GM12864 (cell line): ENCODE data around the gene MGLL.

Experiments
- DNase-seq: peaks from one replicate; pipeline ENCODE4 v3.0.0-alpha.2; 2011; ENCODE audit warnings: low read depth
- H3K4me3 ChIP-seq: 2 replicates; pipeline ENCODE4 v1.5.1; 2011; ENCODE audit warnings: mild to moderate bottlenecking, low read depth, low read length, control low read depth
- CTCF ChIP-seq: IDR thresholded peaks from 2 replicates; pipeline ENCODE4 v1.5.1; 2011; ENCODE audit warnings: low read depth, mild to moderate bottlenecking, moderate library complexity, low read length, control low read depth, inconsistent platforms; ENCODE audit errors: missing control alignments

The MGLL gene

GRCh38 chr3:127800508-127800907 lies 21.8 kb downstream of the MGLL start:
- no peak overlapping the region for H3K4me3 ChIP-seq
- TF ChIP-seq CTCF, result no peak
- peak; percentile 52 for DNase-seq

- no peak for DNase-seq
- H3K4me3 ChIP-seq, result no peak overlapping the region
- TF ChIP-seq CTCF, result no peak
These were observed 22.7 kb downstream of the MGLL start for GRCh38 chr3:127799476-127800222.

GRCh38 chr3:127798716-127799115 lies 23.6 kb downstream of the MGLL start:
- no peak for DNase-seq
- H3K4me3 ChIP-seq, result no peak overlapping the region
- TF ChIP-seq CTCF, result no peak

- DNase-seq, result no peak
- no peak for TF ChIP-seq CTCF
- no peak overlapping the region for H3K4me3 ChIP-seq
These were observed 25.5 kb downstream of the MGLL start for GRCh38 chr3:127796831-127797150.

GRCh38 chr3:127796045-127796830 lies 26.1 kb downstream of the MGLL start:
- no peak overlapping the region for H3K4me3 ChIP-seq
- no peak for DNase-seq
- no peak for TF ChIP-seq CTCF

- no peak for TF ChIP-seq CTCF
- H3K4me3 ChIP-seq, result no peak overlapping the region
- DNase-seq, result no peak
These were observed 27.3 kb downstream of the MGLL start for GRCh38 chr3:127794972-127795371.
